ENCODE measurements around the gene GATA2. TPM values are rescaled to one million over a fixed set of nuclear protein-coding genes. Genes with fewer than 3 reads are reported as not detected.
A peak's percentile ranks its signal among the peaks of the same experiment; 100 is the strongest.

The GATA2 gene
- total and polyA plus RNA-seq, 5 donors: 9.7 to 18.1 (median 14.3) TPM

DNA sequence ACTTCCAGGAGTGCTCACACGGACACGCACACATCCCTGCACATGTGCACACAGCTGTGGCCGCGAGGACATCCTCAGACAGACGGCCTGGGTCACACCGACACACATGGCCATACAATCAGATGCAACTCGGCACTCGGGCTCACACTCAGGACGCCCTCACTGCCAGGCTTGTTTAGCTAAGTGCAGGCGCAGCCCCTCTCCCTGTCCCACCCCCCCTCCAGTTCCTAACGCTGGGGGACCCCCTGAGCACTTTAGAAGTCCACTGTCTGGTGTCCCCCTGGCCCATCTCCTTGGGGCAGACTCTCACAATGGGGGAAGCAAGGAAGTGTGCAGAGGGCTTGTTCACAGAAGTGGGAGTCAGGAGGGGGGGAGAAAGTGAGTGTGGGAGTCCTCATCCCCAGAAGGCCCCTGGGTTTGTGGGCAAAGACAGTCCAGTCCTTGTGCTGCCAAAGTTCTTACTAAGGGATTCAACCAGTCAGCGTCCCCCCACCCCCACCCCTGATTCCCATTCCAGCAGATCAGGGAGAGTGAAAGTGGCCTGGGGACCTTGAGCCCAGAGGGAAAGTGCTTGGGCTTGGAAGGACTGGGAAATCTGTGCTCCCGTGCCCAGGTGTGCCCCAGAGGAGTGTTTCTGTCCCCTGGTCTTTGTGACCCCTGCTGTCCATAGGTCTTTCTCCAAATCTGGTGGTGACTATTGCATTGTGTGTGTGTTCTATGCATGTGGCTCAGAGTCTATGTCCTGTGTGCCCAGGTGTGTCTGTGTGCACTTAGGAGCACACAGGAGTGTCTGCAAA lies 767 bp upstream of the GATA2 start:
- H3K27me3 ChIP-seq (ENCODE audit: control insufficient read depth, insufficient read depth): no peaks in the 10 kb centered on the region
- H3K4me3 ChIP-seq (ENCODE audit: low read length): no peak overlapping the region
- ATAC-seq: no peak
- no peaks in the 10 kb centered on the region for H3K9me3 ChIP-seq (ENCODE audit: control insufficient read depth, low read length)
- no peaks in the 10 kb centered on the region for H3K4me1 ChIP-seq (ENCODE audit: control insufficient read depth, insufficient read depth, low read length)
- DNase-seq: peak in 1 of 3 donors; percentile 47
- no peak overlapping the region for H3K27ac ChIP-seq (ENCODE audit: low read length)
- intact Hi-C loops (cut with DNase I): loop anchor here (10.0 kb wide), 4 partner anchors 69 to 419 kb away; no protein-coding TSS in a partner anchor
- WGBS: 61% methylated on average over 13 of the region's 13 CpGs

DNA sequence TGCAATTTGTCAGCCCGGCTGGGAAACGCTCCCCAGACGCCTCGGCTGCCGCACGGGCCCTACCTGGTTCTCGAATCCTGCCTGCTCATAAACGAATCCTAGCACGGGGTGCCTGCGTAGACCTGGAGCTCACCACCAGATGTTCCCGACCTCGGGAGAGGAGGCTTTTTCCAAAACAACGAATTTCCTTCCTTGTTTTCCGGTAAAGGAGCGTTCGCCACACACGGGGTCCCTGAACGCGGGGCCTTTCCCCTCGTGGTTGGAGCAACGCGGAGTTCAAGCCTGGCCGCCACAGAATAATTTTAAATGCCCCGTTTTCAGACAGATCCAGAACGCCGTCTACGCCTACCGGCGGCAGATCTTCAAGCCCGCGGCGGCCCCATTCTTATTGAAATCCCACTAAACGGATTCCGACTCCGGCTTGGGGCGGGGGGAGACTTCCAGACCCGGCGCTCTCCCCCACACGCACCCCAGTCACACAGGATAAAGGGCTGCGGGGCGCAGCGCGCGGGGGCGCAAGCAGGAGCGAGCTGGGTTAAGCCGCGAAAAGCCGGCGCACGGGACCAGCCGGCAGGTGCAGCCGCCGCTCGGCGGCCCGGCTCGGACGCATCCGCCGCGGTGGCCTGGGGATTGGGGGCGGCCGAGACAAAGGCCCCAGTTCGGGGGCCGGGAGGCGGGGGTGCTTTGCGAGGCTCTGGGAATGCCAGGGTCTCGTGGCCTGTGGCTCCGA lies 895 bp downstream of the GATA2 start:
- H3K4me3 ChIP-seq (ENCODE audit: low read length): no peak overlapping the region
- no peak for ATAC-seq
- peak in 1 of 3 donors; percentile 55 for DNase-seq
- WGBS: 41% methylated on average over 70 of the region's 70 CpGs
- H3K27ac ChIP-seq (ENCODE audit: low read length): no peak overlapping the region
- no peaks in the 10 kb centered on the region for H3K4me1 ChIP-seq (ENCODE audit: control insufficient read depth, insufficient read depth, low read length)
- intact Hi-C loops (cut with DNase I): loop anchor here (10.0 kb wide), 4 partner anchors 67 to 417 kb away; no protein-coding TSS in a partner anchor
- no peaks in the 10 kb centered on the region for H3K9me3 ChIP-seq (ENCODE audit: control insufficient read depth, low read length)
- no peaks in the 10 kb centered on the region for H3K27me3 ChIP-seq (ENCODE audit: control insufficient read depth, insufficient read depth)

DNA sequence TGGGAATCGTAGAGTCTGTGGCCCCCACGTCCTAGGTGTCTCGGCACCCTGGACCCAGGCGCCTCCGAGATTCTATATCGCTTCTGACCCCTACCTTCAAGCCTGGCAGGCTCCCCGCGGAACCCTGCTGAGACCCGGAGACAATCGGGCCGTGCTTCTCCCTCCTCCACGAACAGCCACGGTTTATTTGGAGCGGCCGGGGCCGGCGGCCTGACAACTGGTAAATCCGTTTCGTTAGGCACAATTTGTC lies 1.4 kb downstream of the GATA2 start:
- DNase-seq (no peak), ATAC-seq (no peak)
- H3K27me3 ChIP-seq (ENCODE audit: control insufficient read depth, insufficient read depth): no peaks in the 10 kb centered on the region
- no peak overlapping the region for H3K4me3 ChIP-seq (ENCODE audit: low read length)
- no peak overlapping the region for H3K27ac ChIP-seq (ENCODE audit: low read length)
- intact Hi-C loops (cut with DNase I): loop anchor here (10.0 kb wide), 4 partner anchors 67 to 417 kb away; no protein-coding TSS in a partner anchor
- no peaks in the 10 kb centered on the region for H3K9me3 ChIP-seq (ENCODE audit: control insufficient read depth, low read length)
- 49% methylated on average over 19 of the region's 19 CpGs for WGBS
- H3K4me1 ChIP-seq (ENCODE audit: control insufficient read depth, insufficient read depth, low read length): no peaks in the 10 kb centered on the region

DNA sequence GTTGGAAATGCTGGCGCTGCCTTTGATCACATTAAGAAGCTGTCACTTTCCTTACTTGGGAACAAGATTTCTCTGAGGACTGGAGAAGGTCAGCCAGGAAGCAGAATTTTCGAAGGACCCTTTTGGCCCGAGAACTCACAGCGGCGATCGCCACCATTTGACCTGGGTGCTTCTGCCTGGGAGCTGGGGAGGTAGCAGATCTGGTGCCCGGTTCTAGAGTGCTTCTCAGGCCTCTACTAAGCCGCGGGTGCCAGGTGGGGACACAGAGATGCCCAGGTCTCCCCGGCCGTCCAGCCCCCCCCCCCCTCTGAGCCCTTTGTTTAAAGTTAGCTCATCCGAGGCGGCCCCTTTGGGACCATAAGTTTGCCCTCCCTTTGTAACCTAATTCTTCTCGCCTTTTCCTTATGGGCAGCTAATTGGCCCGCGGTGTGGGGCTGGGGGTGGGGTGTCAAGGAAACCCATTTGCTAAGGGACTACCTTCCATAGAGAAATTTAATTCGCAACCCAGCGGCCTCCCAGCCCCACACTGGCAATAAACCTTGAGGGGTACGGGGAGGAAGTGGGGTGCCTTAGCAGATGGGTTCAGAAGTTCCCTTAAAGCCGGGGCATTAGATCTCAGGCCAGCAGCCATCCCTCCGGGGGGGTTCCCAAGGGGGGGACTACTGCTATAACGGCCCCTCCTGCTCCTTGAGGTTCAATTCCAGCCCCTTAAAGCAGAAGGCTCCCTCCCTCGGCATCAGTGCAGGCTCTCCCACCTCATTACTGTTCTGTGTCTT lies 1.9 kb downstream of the GATA2 start:
- Histone ChIP-seq H3K4me3 (ENCODE audit: low read length) (peak overlapping the region; percentile 81), H3K9me3 (ENCODE audit: control insufficient read depth, low read length) (no peaks in the 10 kb centered on the region), H3K27ac (ENCODE audit: low read length) (no peak overlapping the region), H3K27me3 (ENCODE audit: control insufficient read depth, insufficient read depth) (no peaks in the 10 kb centered on the region), H3K4me1 (ENCODE audit: control insufficient read depth, insufficient read depth, low read length) (no peaks in the 10 kb centered on the region)
- intact Hi-C loops (cut with DNase I): loop anchor here (10.0 kb wide), 4 partner anchors 66 to 416 kb away; no protein-coding TSS in a partner anchor
- DNase-seq (peak in 1 of 3 donors; percentile 52), ATAC-seq (no peak)
- WGBS: 38% methylated on average over 23 of the region's 23 CpGs

DNA sequence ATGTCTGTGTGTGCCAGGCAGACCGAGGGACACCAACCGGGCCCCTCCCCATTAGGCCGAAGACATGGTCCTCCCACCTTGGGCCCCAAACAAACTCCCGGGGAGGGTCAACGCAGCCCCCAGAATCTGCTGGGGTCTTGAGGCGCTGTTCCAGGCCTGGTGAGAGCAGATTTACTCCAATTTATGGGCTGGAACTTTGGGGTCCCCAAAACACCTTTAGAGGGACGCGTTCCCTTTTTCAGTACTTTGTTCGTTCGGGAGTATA lies 2.4 kb downstream of the GATA2 start:
- no peaks in the 10 kb centered on the region for H3K27me3 ChIP-seq (ENCODE audit: control insufficient read depth, insufficient read depth)
- intact Hi-C loops (cut with DNase I): loop anchor here (10.0 kb wide), 4 partner anchors 66 to 416 kb away; no protein-coding TSS in a partner anchor
- no peak overlapping the region for H3K27ac ChIP-seq (ENCODE audit: low read length)

DNA sequence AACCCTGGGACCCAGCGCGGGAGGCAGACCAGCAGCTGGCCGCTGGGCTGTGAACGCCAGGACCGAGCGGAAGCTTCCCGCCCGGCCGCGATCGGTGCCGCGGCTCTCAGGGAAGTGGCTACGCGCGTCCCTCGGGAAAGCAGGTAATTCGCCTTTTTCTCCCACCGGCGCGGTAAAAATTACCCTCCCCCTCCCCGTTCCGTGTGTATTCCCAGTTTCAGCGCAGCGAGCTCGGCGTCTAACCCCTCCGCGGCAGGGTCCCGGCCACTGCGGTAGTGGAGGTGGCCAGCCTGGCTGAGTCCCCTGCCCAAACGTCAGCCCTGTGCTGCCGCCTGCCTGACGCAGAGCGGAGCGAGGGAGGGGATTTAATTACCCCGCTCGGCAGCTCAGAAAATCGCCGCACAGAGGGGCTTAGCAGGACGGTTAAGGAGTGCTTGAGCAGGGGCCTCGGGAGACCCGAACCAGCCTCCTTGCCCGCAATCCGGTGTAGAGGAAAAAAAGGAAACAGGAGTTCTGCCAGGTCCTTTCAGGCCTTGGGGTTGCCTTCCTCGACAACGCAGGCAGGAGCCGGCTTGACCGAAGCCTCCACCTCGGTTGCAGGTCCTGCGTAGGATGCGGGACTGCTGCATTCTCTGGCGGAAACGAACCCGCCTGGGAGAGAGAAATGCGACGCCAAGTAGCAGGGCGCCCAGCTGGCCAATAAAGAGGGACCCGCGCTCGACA lies 2.9 kb downstream of the GATA2 start:
- H3K4me3 ChIP-seq (ENCODE audit: low read length): peak overlapping the region; percentile 81
- intact Hi-C loops (cut with DNase I): loop anchor here (10.0 kb wide), 4 partner anchors 65 to 415 kb away; no protein-coding TSS in a partner anchor
- peak; percentile 48 to 76 (median 75) for DNase-seq
- no peaks in the 10 kb centered on the region for H3K9me3 ChIP-seq (ENCODE audit: control insufficient read depth, low read length)
- H3K27ac ChIP-seq (ENCODE audit: low read length): peak overlapping the region; percentile 82
- H3K27me3 ChIP-seq (ENCODE audit: control insufficient read depth, insufficient read depth): no peaks in the 10 kb centered on the region
- no peaks in the 10 kb centered on the region for H3K4me1 ChIP-seq (ENCODE audit: control insufficient read depth, insufficient read depth, low read length)
- ATAC-seq: no peak
- 3% methylated on average over 61 of the region's 61 CpGs for WGBS

More for the DNA sequence above, 2.4 kb downstream of the GATA2 start:
- Histone ChIP-seq H3K4me1 (ENCODE audit: control insufficient read depth, insufficient read depth, low read length) (no peaks in the 10 kb centered on the region), H3K4me3 (ENCODE audit: low read length) (peak overlapping the region; percentile 81), H3K9me3 (ENCODE audit: control insufficient read depth, low read length) (no peaks in the 10 kb centered on the region)
- 26% methylated on average over 10 of the region's 10 CpGs for WGBS
- no peak for ATAC-seq
- DNase-seq: no peak

DNA sequence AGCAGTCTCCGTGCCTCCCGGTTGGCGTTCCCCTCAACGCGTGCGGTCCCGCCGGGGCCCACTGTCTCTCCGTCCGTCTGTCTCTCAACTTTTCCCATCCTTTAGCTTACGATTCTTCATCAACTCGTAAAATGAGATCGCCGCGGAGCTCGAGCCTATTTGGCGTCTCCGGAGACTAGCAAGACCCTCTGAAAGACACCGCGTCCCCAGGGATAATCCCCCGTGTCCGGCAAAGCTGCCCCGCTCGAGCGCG lies 3.4 kb downstream of the GATA2 start:
- H3K4me1 ChIP-seq (ENCODE audit: control insufficient read depth, insufficient read depth, low read length): no peaks in the 10 kb centered on the region
- peak overlapping the region; percentile 82 for H3K27ac ChIP-seq (ENCODE audit: low read length)
- under 1% methylated on average over 26 of the region's 26 CpGs for WGBS

DNA sequence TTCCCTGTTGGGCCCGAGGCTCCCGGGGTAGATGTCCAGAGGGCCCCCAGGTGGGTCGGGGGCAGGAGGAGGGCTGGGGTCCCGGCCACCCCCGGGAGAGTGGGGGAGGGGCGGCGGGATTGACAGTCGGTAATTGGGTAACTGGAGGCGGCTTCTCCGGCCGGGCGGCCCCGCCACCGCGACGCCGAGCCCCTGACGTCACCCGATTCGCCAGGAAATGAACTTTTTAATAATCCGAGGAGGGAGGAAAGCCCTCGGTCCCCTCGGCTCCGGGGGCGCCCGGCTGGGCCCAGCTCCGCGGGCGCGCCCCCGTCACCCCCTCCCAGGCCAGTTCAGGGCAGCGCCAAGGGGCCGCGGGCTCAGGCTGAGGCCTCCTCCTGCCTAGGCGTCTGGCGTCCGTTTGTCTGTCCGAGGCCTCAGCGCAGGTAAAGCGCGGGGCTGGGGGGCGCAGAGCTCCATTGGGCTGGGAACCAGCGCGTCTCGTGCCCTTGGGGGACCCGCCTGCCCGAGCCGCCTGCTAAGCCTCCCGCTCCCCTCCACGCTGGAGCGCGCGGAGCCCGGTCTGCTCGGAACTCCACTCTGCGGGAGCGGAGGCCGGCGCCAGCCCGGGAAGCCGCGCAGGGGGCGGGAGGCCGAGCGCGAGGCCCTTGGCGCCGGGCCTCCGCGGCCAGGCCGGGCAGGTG lies 3.9 kb downstream of the GATA2 start:
- Histone ChIP-seq H3K27ac (ENCODE audit: low read length) (peak overlapping the region; percentile 82), H3K4me1 (ENCODE audit: control insufficient read depth, insufficient read depth, low read length) (no peaks in the 10 kb centered on the region), H3K4me3 (ENCODE audit: low read length) (peak overlapping the region; percentile 81), H3K9me3 (ENCODE audit: control insufficient read depth, low read length) (no peaks in the 10 kb centered on the region), H3K27me3 (ENCODE audit: control insufficient read depth, insufficient read depth) (no peaks in the 10 kb centered on the region)
- intact Hi-C loops (cut with DNase I): no loop called here
- ATAC-seq (peak; percentile 14 to 56), DNase-seq (peak; percentile 84 to 90 (median 89))
- WGBS: under 1% methylated on average over 71 of the region's 71 CpGs

More for the DNA sequence above, 3.4 kb downstream of the GATA2 start:
- ATAC-seq: no peak
- no peak for DNase-seq
- Histone ChIP-seq H3K4me3 (ENCODE audit: low read length) (peak overlapping the region; percentile 81), H3K9me3 (ENCODE audit: control insufficient read depth, low read length) (no peaks in the 10 kb centered on the region), H3K27me3 (ENCODE audit: control insufficient read depth, insufficient read depth) (no peaks in the 10 kb centered on the region)
- intact Hi-C loops (cut with DNase I): no loop called here

DNA sequence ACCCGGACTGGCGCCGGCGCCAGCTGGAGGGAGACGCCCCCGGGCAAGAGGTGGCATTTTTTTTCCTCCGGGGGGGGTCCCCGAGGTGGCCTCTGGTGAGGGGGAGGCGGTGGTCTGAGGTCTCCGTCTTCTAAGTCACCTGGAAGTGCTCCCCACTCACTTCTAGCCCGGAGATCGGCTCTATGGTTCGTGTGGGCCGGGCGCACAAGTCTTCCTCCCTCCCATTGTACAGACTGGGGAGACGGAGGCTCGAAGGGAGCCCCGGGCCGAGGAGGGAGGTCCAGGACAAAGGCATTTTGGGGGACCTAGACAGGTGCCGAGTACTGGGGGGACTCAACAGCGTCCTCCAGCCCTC lies 4.4 kb downstream of the GATA2 start:
- peak overlapping the region; percentile 81 for H3K4me3 ChIP-seq (ENCODE audit: low read length)
- H3K27me3 ChIP-seq (ENCODE audit: control insufficient read depth, insufficient read depth): no peaks in the 10 kb centered on the region
- ATAC-seq: peak in 1 of 2 donors; percentile 22
- no peaks in the 10 kb centered on the region for H3K9me3 ChIP-seq (ENCODE audit: control insufficient read depth, low read length)
- H3K4me1 ChIP-seq (ENCODE audit: control insufficient read depth, insufficient read depth, low read length): no peaks in the 10 kb centered on the region
- peak overlapping the region; percentile 51 for H3K27ac ChIP-seq (ENCODE audit: low read length)
- DNase-seq: no peak
- intact Hi-C loops (cut with DNase I): no loop called here
- 2% methylated on average over 21 of the region's 21 CpGs for WGBS

DNA sequence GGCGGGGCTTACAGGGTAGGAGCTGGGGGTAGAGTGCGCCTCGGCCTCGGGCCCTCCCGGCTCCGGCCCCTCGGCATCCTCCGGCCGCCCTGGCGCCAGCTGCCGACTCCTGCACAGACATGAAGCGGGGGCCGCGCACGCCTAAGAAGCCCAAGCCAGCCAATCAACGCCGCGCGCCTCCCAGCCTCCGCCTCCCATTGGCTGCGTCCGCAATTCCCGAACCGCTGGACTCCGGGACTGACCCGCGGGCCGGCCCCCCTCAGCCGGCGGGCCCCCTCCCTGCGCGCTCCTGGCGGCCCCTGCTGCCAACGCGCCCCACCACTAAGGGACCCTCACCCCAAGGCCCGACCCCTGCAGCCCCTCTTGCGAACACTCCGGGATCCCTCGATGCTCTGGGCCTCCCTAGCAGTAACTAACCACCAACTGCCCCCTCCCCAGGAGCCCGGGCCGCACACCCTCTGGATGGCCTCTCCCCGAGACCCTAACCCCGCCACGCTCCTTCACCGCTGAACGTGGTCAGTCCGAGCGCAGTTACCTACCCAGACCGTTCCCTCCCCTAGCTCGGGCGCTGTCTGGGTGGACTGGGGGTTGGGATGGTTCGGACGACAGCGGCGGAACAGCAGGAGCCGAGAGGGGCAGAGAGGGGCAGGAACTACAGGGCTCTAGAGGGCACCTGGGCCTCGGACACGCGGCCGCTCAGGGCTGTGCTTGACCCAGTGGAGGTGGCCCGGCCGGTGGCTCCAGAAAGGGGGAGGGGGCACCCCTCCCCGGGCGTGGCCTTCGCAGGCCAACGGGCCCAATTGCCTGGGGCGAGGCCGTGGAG lies 5.0 kb downstream of the GATA2 start:
- Histone ChIP-seq H3K27me3 (ENCODE audit: control insufficient read depth, insufficient read depth) (no peaks in the 10 kb centered on the region), H3K4me3 (ENCODE audit: low read length) (peak overlapping the region; percentile 81), H3K27ac (ENCODE audit: low read length) (peak overlapping the region; percentile 51), H3K4me1 (ENCODE audit: control insufficient read depth, insufficient read depth, low read length) (no peaks in the 10 kb centered on the region), H3K9me3 (ENCODE audit: control insufficient read depth, low read length) (no peaks in the 10 kb centered on the region)
- intact Hi-C loops (cut with DNase I): no loop called here
- 1% methylated on average over 68 of the region's 68 CpGs for WGBS
- DNase-seq (peak; percentile 94 to 97 (median 95)), ATAC-seq (peak; percentile 82 to 89)

Data from right cardiac atrium (tissue), 5 donors.